ENCODE data around the gene ADM5. TPM values are rescaled to one million over a fixed set of nuclear protein-coding genes. Genes with fewer than 3 reads are reported as not detected.
A peak's percentile ranks its signal among the peaks of the same experiment; 100 is the strongest.

ADM5 gene
- polyA plus RNA-seq, 1 of the 3 experiments (the other 2 are of a cell fraction) = 1.3 TPM

- H3K36me3 ChIP-seq (replicated peaks in 1 of 2; ENCODE audit: control insufficient read depth in 1 of 2, insufficient read depth in 2 of 2, low read length in 1 of 2) = peaks cover 13 to 21% of the 10 kb centered on the region in 2 experiments
- peaks cover 59% of the 10 kb centered on the region for H3K79me2 ChIP-seq (ENCODE audit: insufficient read depth)
- peaks cover 48% of the 10 kb centered on the region for H4K20me1 ChIP-seq (ENCODE audit: insufficient read depth)
- DNase-seq = peak; percentile 81
- H3K9ac ChIP-seq = peak overlapping the region; percentile 97
- peaks cover 20 to 25% of the 10 kb centered on the region in 2 experiments; a peak in 3 of 4 replicates for H3K4me1 ChIP-seq (ENCODE audit: control insufficient read depth in 1 of 2, insufficient read depth in 2 of 2, low read depth in 1 of 2, low read length in 1 of 2)
- TF ChIP-seq RAD21 (IDR thresholded peaks at IDR 0.05; ENCODE audit: low read length) = peak; percentile 60
- no peak for TF ChIP-seq FOXM1 (IDR thresholded peaks at IDR 0.05; ENCODE audit: low read depth)
- TF ChIP-seq RCOR1 (IDR thresholded peaks at IDR 0.05; ENCODE audit: low read length) = 0 out of 2 replicates have a peak, but pooled peaks have one; percentile 7
- TF ChIP-seq TCF12 (IDR thresholded peaks at IDR 0.05) = no peak
- peak; percentile 72 for TF ChIP-seq CTCF (IDR thresholded peaks at IDR 0.05)
- TF ChIP-seq CHD2 (IDR thresholded peaks at IDR 0.05; ENCODE audit: low read length, partially characterized antibody) = peak; percentile 73
- CTCF ChIA-PET = interaction anchor here (0.8 to 8.8 kb wide), 15 partner anchors 8 to 175 kb away, joined by 3 to 78 read pairs (median 4); partner anchors contain the start of genes ADM5, BCL2L12, CPT1C and FUZ
- POLR2A ChIA-PET = interaction anchor here (0.6 to 2.1 kb wide), 3 partner anchors 11 to 37 kb away, joined by 3 to 11 read pairs (median 4); partner anchors contain the start of genes ADM5 and CPT1C
- no peaks in the 10 kb centered on the region for H3K27me3 ChIP-seq (ENCODE audit: insufficient read depth)
- no peaks in the 10 kb centered on the region for H3K9me2 ChIP-seq
- no peak overlapping the region for H2AFZ ChIP-seq (ENCODE audit: low read depth)
- H3K27ac ChIP-seq (ENCODE audit: low read depth in 2 of 2, low read length in 1 of 2) = peak overlapping the region; percentile 89 to 95
- peaks cover 22% of the 10 kb centered on the region for H3F3A ChIP-seq (replicated peaks; ENCODE audit: insufficient read depth)
- H3K4me3 ChIP-seq (ENCODE audit: low read depth in 2 of 2, low read length in 1 of 2) = peak overlapping the region; percentile 90 to 98
- WGBS (ENCODE audit: low lambda C conversion rate) = 2% methylated on average over 17 of the region's 21 CpGs
- H3K4me2 ChIP-seq = peak overlapping the region; percentile 97
- no peaks in the 10 kb centered on the region for H3K9me3 ChIP-seq
These were observed 11.3 kb upstream of the ADM5 start for GRCh38 chr19:49677901-49678674.

GRCh38 chr19:49678985-49679770, 10.2 kb upstream of the ADM5 start:
- Histone ChIP-seq H3K9ac (no peak overlapping the region), H3K9me2 (no peaks in the 10 kb centered on the region), H3K9me3 (no peaks in the 10 kb centered on the region), H4K20me1 (ENCODE audit: insufficient read depth) (peaks cover 54% of the 10 kb centered on the region), H3K27ac (ENCODE audit: low read depth in 2 of 2, low read length in 1 of 2) (no peak overlapping the region; a peak in 2 of 4 replicates), H3K79me2 (ENCODE audit: insufficient read depth) (peaks cover 61% of the 10 kb centered on the region), H3K4me3 (ENCODE audit: low read depth in 2 of 2, low read length in 1 of 2) (peak overlapping the region in 1 of 2 experiments; percentile 98; a peak in 3 of 4 replicates), H3K27me3 (ENCODE audit: insufficient read depth) (no peaks in the 10 kb centered on the region), H2AFZ (ENCODE audit: low read depth) (no peak overlapping the region), H3K36me3 (replicated peaks in 1 of 2; ENCODE audit: control insufficient read depth in 1 of 2, insufficient read depth in 2 of 2, low read length in 1 of 2) (peaks cover 20 to 24% of the 10 kb centered on the region in 2 experiments), H3K4me2 (peak overlapping the region; percentile 97; the same call in 1 of the 2 replicates), H3F3A (replicated peaks; ENCODE audit: insufficient read depth) (peaks cover 16% of the 10 kb centered on the region), H3K4me1 (ENCODE audit: control insufficient read depth in 1 of 2, insufficient read depth in 2 of 2, low read depth in 1 of 2, low read length in 1 of 2) (peaks cover 20 to 25% of the 10 kb centered on the region in 2 experiments; a peak in 3 of 4 replicates)
- POLR2A ChIA-PET = no interaction called here
- WGBS (ENCODE audit: low lambda C conversion rate) = 68% methylated on average over 9 of the region's 12 CpGs
- no peak for DNase-seq
- CTCF ChIA-PET = interaction anchor here (0.8 to 8.8 kb wide), 10 partner anchors 9 to 188 kb away, joined by 3 to 78 read pairs (median 4); partner anchors contain the start of genes ADM5, BCL2L12, CPT1C and IRF3
- no peak for TF ChIP-seq FOSL2 (IDR thresholded peaks at IDR 0.05; ENCODE audit: borderline replicate concordance, low read depth)
- TF ChIP-seq REST (IDR thresholded peaks at IDR 0.05; ENCODE audit: low read depth, low read length) = no peak
- TF ChIP-seq MAX (IDR thresholded peaks at IDR 0.05; ENCODE audit: low read depth) = no peak
- no peak for TF ChIP-seq ZBTB33 (IDR thresholded peaks at IDR 0.05; ENCODE audit: borderline replicate concordance, low read depth)
- no peak for TF ChIP-seq JUND (IDR thresholded peaks at IDR 0.05)
- TF ChIP-seq TCF12 (IDR thresholded peaks at IDR 0.05) = no peak
